BLaER1 treated with 17β-estradiol and CSF1 and Interleukin-3, amounts not matched to agents 10 nM and 100 nM (cell line): ENCODE measurements around the gene OARD1.

Experiments used
- H3K27ac ChIP-seq, 11 experiments: shearing (Covaris generic); formaldehyde crosslinking; 2 replicates each; pipeline ENCODE4 v1.8.1; 2022
- H3K27me3 ChIP-seq, 11 experiments: shearing (Covaris generic); formaldehyde crosslinking; 2 replicates each; pipeline ENCODE4 v1.8.1; 2022
- H3K36me3 ChIP-seq, 11 experiments: shearing (Covaris generic); formaldehyde crosslinking; 2 replicates each; pipeline ENCODE4 v1.8.1; 2022
- H3K4me1 ChIP-seq, 10 experiments: shearing (Covaris generic); formaldehyde crosslinking; 2 replicates each; pipeline ENCODE4 v1.8.1; 2022
- H3K4me2 ChIP-seq, 11 experiments: shearing (Covaris generic); formaldehyde crosslinking; 2 replicates each; pipeline ENCODE4 v1.8.1; 2022
- H3K4me3 ChIP-seq, 10 experiments: shearing (Covaris generic); formaldehyde crosslinking; 2 replicates each; pipeline ENCODE4 v1.8.1; 2022
- H3K9ac ChIP-seq, 11 experiments: shearing (Covaris generic); formaldehyde crosslinking; 2 replicates each; pipeline ENCODE4 v1.8.1; 2022
- H3K9me3 ChIP-seq, 11 experiments: shearing (Covaris generic); formaldehyde crosslinking; replicated peaks in 1 of 11; 2 replicates each; pipeline ENCODE4 v1.8.1; 2022
- H4K20me1 ChIP-seq, 11 experiments: shearing (Covaris generic); formaldehyde crosslinking; 2 replicates each; pipeline ENCODE4 v1.8.1; 2022
- Cebpa-rat ChIP-seq, 11 experiments: shearing (Covaris generic); IDR thresholded peaks; 2 replicates each; pipeline ENCODE4 v1.8.1; 2022

The OARD1 gene

DNA sequence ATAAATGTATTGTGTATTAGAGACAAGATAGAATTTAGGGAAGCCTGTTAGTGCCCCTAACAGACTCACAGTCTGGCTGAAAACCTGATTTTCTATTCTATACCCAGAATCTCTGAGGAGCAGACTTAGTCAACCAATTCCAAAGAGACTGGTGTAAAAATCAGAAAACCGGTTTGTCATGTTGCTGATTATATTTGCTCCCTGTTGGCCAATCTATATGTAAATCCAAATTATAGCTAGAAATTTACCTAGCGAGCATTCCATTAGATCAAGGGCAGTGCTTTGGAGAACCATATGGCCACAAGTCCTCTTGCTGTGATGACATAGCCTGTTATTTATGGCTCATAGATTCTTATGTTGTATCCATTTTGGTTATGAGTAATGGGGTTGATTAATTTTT lies 5.4 kb upstream of the OARD1 start:
- Histone ChIP-seq H3K4me3 (no peak overlapping the region), H3K27ac (no peak overlapping the region), H3K4me2 (peak overlapping the region in 4 of 11 experiments; percentile 5 to 51 (median 25); a peak in 7 of 22 replicates), H3K9me3 (no peaks in the 10 kb centered on the region), H3K27me3 (no peaks in the 10 kb centered on the region), H3K36me3 (peaks cover 40 to 80% (median 63%) of the 10 kb centered on the region in 11 experiments), H3K4me1 (peaks cover 46 to 70% (median 64%) of the 10 kb centered on the region in 10 experiments), H4K20me1 (peaks cover 54 to 95% (median 89%) of the 10 kb centered on the region in 11 experiments; a peak in 21 of 22 replicates), H3K9ac (no peak overlapping the region)
- no peak for TF ChIP-seq Cebpa-rat (IDR thresholded peaks at IDR 0.05)

GRCh38 chr6:41075651-41076626 lies 3.8 kb upstream of the OARD1 start:
- Histone ChIP-seq H3K4me3 (peak overlapping the region in 2 of 10 experiments; percentile 87 to 90; a peak in 2 of 20 replicates), H3K27ac (peak overlapping the region in 1 of 11 experiments; percentile 99; a peak in 1 of 22 replicates), H3K9me3 (no peaks in the 10 kb centered on the region), H3K36me3 (peaks cover 26 to 64% (median 47%) of the 10 kb centered on the region in 11 experiments), H4K20me1 (peaks cover 54 to 79% (median 74%) of the 10 kb centered on the region in 11 experiments; a peak in 21 of 22 replicates), H3K27me3 (no peaks in the 10 kb centered on the region), H3K4me1 (peaks cover 48 to 74% (median 67%) of the 10 kb centered on the region in 10 experiments), H3K4me2 (peak overlapping the region; percentile 86 to 97 (median 95); a peak in 21 of 22 replicates), H3K9ac (peak overlapping the region in 3 of 11 experiments; percentile 98 to 99 (median 99); a peak in 2 of 22 replicates)
- TF ChIP-seq Cebpa-rat (IDR thresholded peaks at IDR 0.05), result no peak

DNA sequence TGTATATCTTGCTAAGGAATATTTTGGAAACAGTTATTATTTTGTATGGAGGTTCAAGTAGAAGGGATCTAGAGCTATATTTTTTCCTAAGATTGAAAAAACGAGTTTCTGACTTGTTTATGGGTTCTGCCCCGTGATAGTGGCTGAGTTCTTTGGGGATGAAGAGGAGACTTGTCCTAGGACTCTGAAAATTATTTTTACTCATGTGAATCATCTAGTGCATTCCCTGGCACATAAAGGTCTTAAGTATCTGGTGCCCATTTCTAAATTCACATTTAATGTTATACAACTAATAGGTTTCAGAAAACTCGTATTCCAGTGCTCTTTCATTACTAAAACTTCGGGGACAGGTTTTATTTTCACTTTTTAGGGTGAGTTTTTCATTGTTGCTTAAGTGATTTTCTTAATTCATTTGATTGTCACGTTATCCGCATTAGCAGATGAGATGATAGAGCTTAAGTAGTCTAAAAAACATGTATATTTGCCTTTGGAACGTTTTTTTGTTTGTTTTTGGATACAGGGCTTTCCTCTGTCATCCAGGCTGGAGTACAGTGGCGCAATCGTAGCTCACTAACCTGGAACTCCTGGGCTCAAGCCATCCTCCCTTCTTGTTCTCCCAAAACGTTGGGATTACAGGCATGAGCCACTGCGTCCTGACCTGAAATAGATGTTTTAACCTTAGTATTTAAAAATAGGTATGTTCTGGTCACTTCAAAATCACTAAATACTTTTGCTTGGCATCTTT lies 2.7 kb upstream of the OARD1 start:
- peak overlapping the region in 10 of 11 experiments; percentile 96 to 99 (median 98); a peak in 16 of 22 replicates for H3K27ac ChIP-seq
- peaks cover 43 to 72% (median 67%) of the 10 kb centered on the region in 10 experiments for H3K4me1 ChIP-seq
- H3K9me3 ChIP-seq, result no peaks in the 10 kb centered on the region
- peak overlapping the region; percentile 94 to 99 (median 99); a peak in 19 of 22 replicates for H3K9ac ChIP-seq
- peaks cover 51 to 69% (median 63%) of the 10 kb centered on the region in 11 experiments; a peak in 21 of 22 replicates for H4K20me1 ChIP-seq
- peak overlapping the region; percentile 86 to 97 (median 95) for H3K4me2 ChIP-seq
- H3K27me3 ChIP-seq, result no peaks in the 10 kb centered on the region
- H3K4me3 ChIP-seq, result peak overlapping the region; percentile 83 to 97 (median 94)
- no peak for TF ChIP-seq Cebpa-rat (IDR thresholded peaks at IDR 0.05)
- peaks cover 15 to 55% (median 36%) of the 10 kb centered on the region in 11 experiments for H3K36me3 ChIP-seq

GRCh38 chr6:41073968-41074691 lies 2.0 kb upstream of the OARD1 start:
- peak overlapping the region; percentile 83 to 97 (median 94) for H3K4me3 ChIP-seq
- TF ChIP-seq Cebpa-rat (IDR thresholded peaks at IDR 0.05), result no peak
- no peaks in the 10 kb centered on the region for H3K27me3 ChIP-seq
- peak overlapping the region; percentile 86 to 97 (median 95) for H3K4me2 ChIP-seq
- peaks cover 14 to 55% (median 35%) of the 10 kb centered on the region in 11 experiments for H3K36me3 ChIP-seq
- H3K4me1 ChIP-seq, result peaks cover 43 to 68% (median 61%) of the 10 kb centered on the region in 10 experiments
- peak overlapping the region; percentile 94 to 99 (median 99) for H3K9ac ChIP-seq
- H3K9me3 ChIP-seq, result no peaks in the 10 kb centered on the region
- peaks cover 48 to 61% (median 56%) of the 10 kb centered on the region in 11 experiments; a peak in 21 of 22 replicates for H4K20me1 ChIP-seq
- H3K27ac ChIP-seq, result peak overlapping the region; percentile 96 to 99 (median 98)

- Histone ChIP-seq H3K4me2 (peak overlapping the region; percentile 86 to 97 (median 95)), H3K4me3 (peak overlapping the region; percentile 83 to 97 (median 94)), H3K27ac (peak overlapping the region; percentile 96 to 99 (median 98)), H4K20me1 (peaks cover 40 to 54% (median 48%) of the 10 kb centered on the region in 11 experiments; a peak in 21 of 22 replicates), H3K4me1 (peaks cover 38 to 63% (median 54%) of the 10 kb centered on the region in 10 experiments), H3K9ac (peak overlapping the region; percentile 94 to 99 (median 99)), H3K27me3 (no peaks in the 10 kb centered on the region), H3K9me3 (no peaks in the 10 kb centered on the region), H3K36me3 (peaks cover 10 to 55% (median 34%) of the 10 kb centered on the region in 11 experiments; a peak in 17 of 22 replicates)
- no peak for TF ChIP-seq Cebpa-rat (IDR thresholded peaks at IDR 0.05)
Observed at GRCh38 chr6:41073203-41073967, 1.2 kb upstream of the OARD1 start.

GRCh38 chr6:41072836-41073202 lies 663 bp upstream of the OARD1 start, which contains the start of gene NFYA:
Gene NFYA, plus strand, starts transcription at chr6:41072974. Its CDS starts 6,116 bp downstream, at chr6:41079090.
- Histone ChIP-seq H3K27ac (peak within 1 kb of the TSS; percentile 96 to 99 (median 98)), H3K4me2 (peak within 1 kb of the TSS; percentile 88 to 97 (median 95)), H3K27me3 (no peaks in the 10 kb centered on the region), H4K20me1 (peaks cover 36 to 48% (median 43%) of the 10 kb centered on the region in 11 experiments; a peak in 21 of 22 replicates), H3K4me1 (peaks cover 38 to 58% (median 48%) of the 10 kb centered on the region in 10 experiments), H3K9ac (peak within 1 kb of the TSS; percentile 94 to 99 (median 99)), H3K4me3 (peak within 1 kb of the TSS; percentile 83 to 97 (median 94)), H3K36me3 (peaks cover 10 to 55% (median 30%) of the 10 kb centered on the region in 11 experiments; a peak in 16 of 22 replicates), H3K9me3 (no peaks in the 10 kb centered on the region)
- no peak for TF ChIP-seq Cebpa-rat (IDR thresholded peaks at IDR 0.05)

GRCh38 chr6:41071501-41071922 lies 644 bp downstream of the OARD1 start:
- no peaks in the 10 kb centered on the region for H3K9me3 ChIP-seq
- H3K9ac ChIP-seq, result peak overlapping the region; percentile 94 to 99 (median 99)
- peak overlapping the region; percentile 83 to 94 (median 89) for H3K4me2 ChIP-seq
- H3K27ac ChIP-seq, result peak overlapping the region; percentile 96 to 99 (median 98)
- peaks cover 10 to 44% (median 27%) of the 10 kb centered on the region in 11 experiments; a peak in 16 of 22 replicates for H3K36me3 ChIP-seq
- TF ChIP-seq Cebpa-rat (IDR thresholded peaks at IDR 0.05), result no peak
- peaks cover 35 to 45% (median 38%) of the 10 kb centered on the region in 10 experiments for H3K4me1 ChIP-seq
- H4K20me1 ChIP-seq, result peaks cover 27 to 35% (median 29%) of the 10 kb centered on the region in 11 experiments; a peak in 21 of 22 replicates
- H3K27me3 ChIP-seq, result no peaks in the 10 kb centered on the region
- H3K4me3 ChIP-seq, result peak overlapping the region; percentile 72 to 97 (median 92)
